PFSK-1 (cell line): ENCODE data around the gene MAPK4.

Experiments
- FOXP2 ChIP-seq: optimal IDR thresholded peaks from 2 replicates; pipeline ENCODE3; 2011; ENCODE audit warnings: borderline replicate concordance, control low read depth, inconsistent platforms; ENCODE audit not compliant: insufficient read depth; ENCODE audit errors: extremely low read length, extremely low read depth
- POLR2AphosphoS5 ChIP-seq: IDR thresholded peaks from 2 replicates; pipeline ENCODE4 v1.6.1; 2012; ENCODE audit warnings: low read depth, mild to moderate bottlenecking, control low read depth, low read length, moderate library complexity
- TAF1 ChIP-seq: IDR thresholded peaks from 2 replicates; pipeline ENCODE4 v1.6.1; 2012; ENCODE audit warnings: low read length, control low read depth, borderline replicate concordance; ENCODE audit not compliant: insufficient read depth
- TF ChIP-seq, protein P1 (sequence below), 2 experiments: IDR thresholded peaks; 2 replicates each; pipeline versions ENCODE4 v1.6.1 to v1.8.0; 2011 to 2012; ENCODE audit warnings: low read depth in 2 of 2, low read length in 2 of 2, control low read depth in 1 of 2, inconsistent platforms in 1 of 2, mild to moderate bottlenecking in 1 of 2, moderate library complexity in 1 of 2; ENCODE audit not compliant: insufficient read depth in 1 of 2

DNA sequence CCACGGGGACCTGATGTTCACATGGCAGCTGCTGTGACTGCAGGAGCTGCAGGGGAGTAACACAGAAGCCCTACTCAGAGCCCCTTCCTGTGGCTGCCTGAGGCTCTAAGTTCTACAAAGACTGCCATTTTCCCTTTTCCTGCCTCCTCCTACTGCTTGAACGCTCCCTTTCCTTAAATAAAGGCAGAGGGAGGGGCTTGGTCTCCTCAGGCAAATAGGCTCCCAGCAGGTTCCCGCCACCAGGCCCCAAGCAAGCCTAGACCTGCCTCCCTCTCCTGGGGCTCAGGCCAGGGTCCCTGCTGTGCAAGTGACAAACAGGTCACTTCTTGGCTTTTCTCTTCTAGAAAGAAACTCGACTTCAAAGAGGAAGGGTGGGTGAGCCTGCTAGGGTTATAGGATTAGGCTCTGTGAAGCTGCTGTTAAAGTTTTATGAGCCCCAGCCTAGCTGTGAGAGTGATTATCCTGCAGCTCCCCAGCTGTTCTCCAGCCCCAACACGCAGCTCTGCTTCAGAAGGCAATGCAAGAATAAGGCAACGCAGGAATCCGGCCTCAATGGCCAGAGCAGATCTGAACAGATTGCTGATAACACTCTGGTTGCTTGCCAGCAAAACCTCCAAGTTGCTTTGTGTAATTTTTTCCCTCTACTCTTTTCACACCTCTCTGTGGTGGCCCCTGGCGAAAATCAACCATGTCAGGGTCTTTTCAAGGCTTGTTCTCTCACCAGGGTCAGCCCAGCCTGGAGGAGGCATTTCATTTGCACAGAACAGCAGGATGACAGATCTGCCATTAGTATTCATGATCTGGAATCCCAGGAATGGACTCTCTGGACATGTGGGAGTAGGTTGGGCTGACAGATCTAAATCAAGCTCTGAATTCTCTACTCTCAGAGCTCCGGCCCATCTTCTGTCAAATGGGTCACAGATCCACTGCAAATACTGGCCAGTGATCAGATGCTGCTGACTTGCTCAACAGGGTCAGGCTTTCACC, 188.6 kb downstream of the MAPK4 start:
- TF ChIP-seq, protein P1, sequence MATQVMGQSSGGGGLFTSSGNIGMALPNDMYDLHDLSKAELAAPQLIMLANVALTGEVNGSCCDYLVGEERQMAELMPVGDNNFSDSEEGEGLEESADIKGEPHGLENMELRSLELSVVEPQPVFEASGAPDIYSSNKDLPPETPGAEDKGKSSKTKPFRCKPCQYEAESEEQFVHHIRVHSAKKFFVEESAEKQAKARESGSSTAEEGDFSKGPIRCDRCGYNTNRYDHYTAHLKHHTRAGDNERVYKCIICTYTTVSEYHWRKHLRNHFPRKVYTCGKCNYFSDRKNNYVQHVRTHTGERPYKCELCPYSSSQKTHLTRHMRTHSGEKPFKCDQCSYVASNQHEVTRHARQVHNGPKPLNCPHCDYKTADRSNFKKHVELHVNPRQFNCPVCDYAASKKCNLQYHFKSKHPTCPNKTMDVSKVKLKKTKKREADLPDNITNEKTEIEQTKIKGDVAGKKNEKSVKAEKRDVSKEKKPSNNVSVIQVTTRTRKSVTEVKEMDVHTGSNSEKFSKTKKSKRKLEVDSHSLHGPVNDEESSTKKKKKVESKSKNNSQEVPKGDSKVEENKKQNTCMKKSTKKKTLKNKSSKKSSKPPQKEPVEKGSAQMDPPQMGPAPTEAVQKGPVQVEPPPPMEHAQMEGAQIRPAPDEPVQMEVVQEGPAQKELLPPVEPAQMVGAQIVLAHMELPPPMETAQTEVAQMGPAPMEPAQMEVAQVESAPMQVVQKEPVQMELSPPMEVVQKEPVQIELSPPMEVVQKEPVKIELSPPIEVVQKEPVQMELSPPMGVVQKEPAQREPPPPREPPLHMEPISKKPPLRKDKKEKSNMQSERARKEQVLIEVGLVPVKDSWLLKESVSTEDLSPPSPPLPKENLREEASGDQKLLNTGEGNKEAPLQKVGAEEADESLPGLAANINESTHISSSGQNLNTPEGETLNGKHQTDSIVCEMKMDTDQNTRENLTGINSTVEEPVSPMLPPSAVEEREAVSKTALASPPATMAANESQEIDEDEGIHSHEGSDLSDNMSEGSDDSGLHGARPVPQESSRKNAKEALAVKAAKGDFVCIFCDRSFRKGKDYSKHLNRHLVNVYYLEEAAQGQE (IDR thresholded peaks at IDR 0.05; ENCODE audit: insufficient read depth in 1 of 2, low read depth in 2 of 2, low read length in 2 of 2): no peak
- TF ChIP-seq TAF1: no peak
- TF ChIP-seq FOXP2: no peak
- no peak for TF ChIP-seq POLR2AphosphoS5
